ENCODE results near the gene SBF1. TPM values are rescaled to one million over a fixed set of nuclear protein-coding genes. Genes with fewer than 3 reads are reported as not detected.

The SBF1 gene
- total RNA-seq, 1 experiment from 2014 or later, result 97.2 TPM

- POLR2A ChIA-PET (ENCODE audit: low non-redundant PET), result no interaction called here
- Histone ChIP-seq H3K9me3 (ENCODE audit: low read depth, low read length, poor library complexity, severe bottlenecking) (no peaks in the 10 kb centered on the region), H3K4me1 (ENCODE audit: insufficient read depth, low read length, poor library complexity, severe bottlenecking) (no peaks in the 10 kb centered on the region), H3K4me3 (ENCODE audit: low read depth, low read length, poor library complexity, severe bottlenecking) (no peak overlapping the region), H3K36me3 (ENCODE audit: insufficient read depth, low read length, poor library complexity, severe bottlenecking) (peaks cover 60% of the 10 kb centered on the region), H3K27me3 (replicated peaks; ENCODE audit: insufficient read depth, low read depth, low read length, poor library complexity) (no peaks in the 10 kb centered on the region), H3K27ac (ENCODE audit: low read depth, low read length, poor library complexity, severe bottlenecking) (no peak overlapping the region)
- no peak for DNase-seq (ENCODE audit: low spot score)
- TF ChIP-seq EZH2 (IDR thresholded peaks at IDR 0.05; ENCODE audit: borderline replicate concordance, low read depth, low read length, poor library complexity, severe bottlenecking) (no peak), CTCF (conservative IDR thresholded peaks at IDR 0.05; ENCODE audit: low read depth, low read length) (no peak)
- CTCF ChIA-PET, result no interaction called here
- intact Hi-C loops (cut with micrococcal nuclease; ENCODE audit: unreplicated experiment), result no loop called here
- no TSS peak for BruUV-seq (replicated peaks)
Observed at GRCh38 chr22:50518606-50519005, 43.8 kb upstream of the SBF1 start.

- Histone ChIP-seq H3K27ac (ENCODE audit: low read depth, low read length, poor library complexity, severe bottlenecking) (no peak overlapping the region), H3K27me3 (replicated peaks; ENCODE audit: insufficient read depth, low read depth, low read length, poor library complexity) (no peaks in the 10 kb centered on the region), H3K4me3 (ENCODE audit: low read depth, low read length, poor library complexity, severe bottlenecking) (no peak overlapping the region), H3K9me3 (ENCODE audit: low read depth, low read length, poor library complexity, severe bottlenecking) (no peaks in the 10 kb centered on the region), H3K4me1 (ENCODE audit: insufficient read depth, low read length, poor library complexity, severe bottlenecking) (no peaks in the 10 kb centered on the region), H3K36me3 (ENCODE audit: insufficient read depth, low read length, poor library complexity, severe bottlenecking) (peaks cover 53% of the 10 kb centered on the region)
- TF ChIP-seq CTCF (conservative IDR thresholded peaks at IDR 0.05; ENCODE audit: low read depth, low read length), result no peak
- no peak for TF ChIP-seq EZH2 (IDR thresholded peaks at IDR 0.05; ENCODE audit: borderline replicate concordance, low read depth, low read length, poor library complexity, severe bottlenecking)
- intact Hi-C loops (cut with micrococcal nuclease; ENCODE audit: unreplicated experiment), result no loop called here
- no peak for DNase-seq (ENCODE audit: low spot score)
- CTCF ChIA-PET, result no interaction called here
- POLR2A ChIA-PET (ENCODE audit: low non-redundant PET), result interaction anchor here (0.6 kb wide), 1 partner anchor 185 kb away, joined by 4 read pairs; no protein-coding TSS in a partner anchor
- BruUV-seq (replicated peaks), result no TSS peak
Observed at GRCh38 chr22:50517495-50518260, 42.8 kb upstream of the SBF1 start.

- Histone ChIP-seq H3K9me3 (ENCODE audit: low read depth, low read length, poor library complexity, severe bottlenecking) (no peaks in the 10 kb centered on the region), H3K27me3 (replicated peaks; ENCODE audit: insufficient read depth, low read depth, low read length, poor library complexity) (no peaks in the 10 kb centered on the region), H3K36me3 (ENCODE audit: insufficient read depth, low read length, poor library complexity, severe bottlenecking) (peaks cover 52% of the 10 kb centered on the region), H3K27ac (ENCODE audit: low read depth, low read length, poor library complexity, severe bottlenecking) (no peak overlapping the region), H3K4me3 (ENCODE audit: low read depth, low read length, poor library complexity, severe bottlenecking) (no peak overlapping the region), H3K4me1 (ENCODE audit: insufficient read depth, low read length, poor library complexity, severe bottlenecking) (no peaks in the 10 kb centered on the region)
- BruUV-seq (replicated peaks), result no TSS peak
- DNase-seq (ENCODE audit: low spot score), result no peak
- intact Hi-C loops (cut with micrococcal nuclease; ENCODE audit: unreplicated experiment), result no loop called here
- TF ChIP-seq CTCF (conservative IDR thresholded peaks at IDR 0.05; ENCODE audit: low read depth, low read length) (no peak), EZH2 (IDR thresholded peaks at IDR 0.05; ENCODE audit: borderline replicate concordance, low read depth, low read length, poor library complexity, severe bottlenecking) (no peak)
- CTCF ChIA-PET, result no interaction called here
- POLR2A ChIA-PET (ENCODE audit: low non-redundant PET), result interaction anchor here (0.6 kb wide), 1 partner anchor 185 kb away, joined by 4 read pairs; no protein-coding TSS in a partner anchor
Observed at GRCh38 chr22:50516891-50517290, 42.1 kb upstream of the SBF1 start.

All from A673 (cell line).